ENCODE results near the gene CAB39L. TPM values are rescaled to one million over a fixed set of nuclear protein-coding genes. Genes with fewer than 3 reads are reported as not detected.

Gene CAB39L
- total and polyA plus RNA-seq, 2 donors (not counting 3 experiments of a cell fraction or from before 2014, with no cell fraction given): 3.1 to 7.2 TPM

DNA sequence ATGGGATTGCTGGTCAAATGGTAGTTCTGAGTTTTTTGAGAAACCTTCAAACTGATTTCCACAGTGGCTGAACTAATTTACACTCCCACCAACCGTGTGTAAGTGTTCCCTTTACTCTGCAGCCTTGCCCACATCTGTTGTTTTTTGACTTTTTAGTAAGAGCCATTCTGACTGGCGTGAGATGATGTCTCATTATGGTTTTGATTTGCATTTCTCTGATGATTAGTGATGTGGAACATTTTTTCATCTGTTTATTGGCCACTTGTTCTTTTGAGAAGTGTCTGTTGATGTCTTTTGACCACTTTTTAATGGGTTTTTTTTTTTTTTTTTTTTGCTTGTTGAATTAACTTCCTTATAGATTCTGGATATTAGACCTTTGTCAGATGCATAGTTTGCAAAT, 4.3 kb downstream of the CAB39L start:
- Histone ChIP-seq H3K9me1 (replicated peaks; ENCODE audit: control insufficient read depth, extremely low read depth, insufficient read depth, low read length) (no peaks in the 10 kb centered on the region), H3K36me3 (ENCODE audit: control insufficient read depth in 2 of 2, extremely low read depth in 1 of 2, insufficient read depth in 2 of 2, low read length in 2 of 2) (no peaks in the 10 kb centered on the region), H3K4me2 (ENCODE audit: insufficient read depth, low read length) (no peak overlapping the region), H3K4me1 (ENCODE audit: control insufficient read depth, extremely low read depth, insufficient read depth, low read length) (peaks cover 11% of the 10 kb centered on the region), H3K4me3 (replicated peaks in 1 of 3; ENCODE audit: insufficient read depth in 1 of 3, low read depth in 1 of 3, low read length in 3 of 3) (no peak overlapping the region), H3K79me2 (ENCODE audit: control insufficient read depth, insufficient read depth, low read length) (no peaks in the 10 kb centered on the region), H4K20me1 (replicated peaks; ENCODE audit: control insufficient read depth, extremely low read depth, insufficient read depth, low read length) (no peaks in the 10 kb centered on the region), H2AFZ (ENCODE audit: low read depth, low read length) (no peak overlapping the region), H3K27ac (ENCODE audit: insufficient read depth, low read depth, low read length) (no peak overlapping the region), H3K9ac (replicated peaks; ENCODE audit: extremely low read depth, insufficient read depth, low read length) (no peak overlapping the region), H3K9me3 (replicated peaks; ENCODE audit: control insufficient read depth, insufficient read depth, low read length) (no peaks in the 10 kb centered on the region), H3K27me3 (ENCODE audit: control insufficient read depth in 2 of 2, insufficient read depth in 2 of 2, low read length in 2 of 2) (no peaks in the 10 kb centered on the region)
- BruUV-seq (replicated peaks): no TSS peak
- intact Hi-C loops (cut with micrococcal nuclease) (loop anchor here (5.0 kb wide), 1 partner anchor 353 kb away; the partner anchor contains the start of gene KPNA3), dilution Hi-C loops (cut with MboI; ENCODE audit: extremely low pct_ligation_motif_present, low sequenced_read_pairs) (no loop called here)
- DNase-seq (ENCODE audit: low read depth, low spot score) (no peak), FAIRE-seq (no peak)
- TF ChIP-seq EZH2 (IDR thresholded peaks at IDR 0.05; ENCODE audit: borderline replicate concordance, low read depth, low read length, severe bottlenecking) (no peak), GATA2 (IDR thresholded peaks at IDR 0.05; ENCODE audit: insufficient read depth, insufficient read length, low read depth, low read length) (no peak), POLR2AphosphoS5 (IDR thresholded peaks at IDR 0.05; ENCODE audit: insufficient read depth, low read depth, low read length) (no peak), FOS (IDR thresholded peaks at IDR 0.05; ENCODE audit: borderline replicate concordance, insufficient read depth, low read length) (no peak), MYC (IDR thresholded peaks at IDR 0.05; ENCODE audit: low read depth, low read length) (no peak), POLR2A (IDR thresholded peaks at IDR 0.05; ENCODE audit: low read depth, low read length) (no peak), JUN (IDR thresholded peaks at IDR 0.05; ENCODE audit: borderline replicate concordance, insufficient read depth, insufficient read length, low read depth) (no peak)
- TF ChIP-seq, protein P1, sequence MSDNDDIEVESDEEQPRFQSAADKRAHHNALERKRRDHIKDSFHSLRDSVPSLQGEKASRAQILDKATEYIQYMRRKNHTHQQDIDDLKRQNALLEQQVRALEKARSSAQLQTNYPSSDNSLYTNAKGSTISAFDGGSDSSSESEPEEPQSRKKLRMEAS (IDR thresholded peaks at IDR 0.05; ENCODE audit: insufficient read depth, insufficient read length): no peak
- TF ChIP-seq, protein P2, sequence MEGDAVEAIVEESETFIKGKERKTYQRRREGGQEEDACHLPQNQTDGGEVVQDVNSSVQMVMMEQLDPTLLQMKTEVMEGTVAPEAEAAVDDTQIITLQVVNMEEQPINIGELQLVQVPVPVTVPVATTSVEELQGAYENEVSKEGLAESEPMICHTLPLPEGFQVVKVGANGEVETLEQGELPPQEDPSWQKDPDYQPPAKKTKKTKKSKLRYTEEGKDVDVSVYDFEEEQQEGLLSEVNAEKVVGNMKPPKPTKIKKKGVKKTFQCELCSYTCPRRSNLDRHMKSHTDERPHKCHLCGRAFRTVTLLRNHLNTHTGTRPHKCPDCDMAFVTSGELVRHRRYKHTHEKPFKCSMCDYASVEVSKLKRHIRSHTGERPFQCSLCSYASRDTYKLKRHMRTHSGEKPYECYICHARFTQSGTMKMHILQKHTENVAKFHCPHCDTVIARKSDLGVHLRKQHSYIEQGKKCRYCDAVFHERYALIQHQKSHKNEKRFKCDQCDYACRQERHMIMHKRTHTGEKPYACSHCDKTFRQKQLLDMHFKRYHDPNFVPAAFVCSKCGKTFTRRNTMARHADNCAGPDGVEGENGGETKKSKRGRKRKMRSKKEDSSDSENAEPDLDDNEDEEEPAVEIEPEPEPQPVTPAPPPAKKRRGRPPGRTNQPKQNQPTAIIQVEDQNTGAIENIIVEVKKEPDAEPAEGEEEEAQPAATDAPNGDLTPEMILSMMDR (IDR thresholded peaks at IDR 0.05; ENCODE audit: extremely low read depth in 1 of 2, insufficient read depth in 1 of 2, low read depth in 1 of 2, low read length in 2 of 2): no peak
- ChIA-PET CTCF (no interaction called here), POLR2A (no interaction called here)

Measured in endothelial cell of umbilical vein (primary cell).